ENCODE measurements around the gene SLCO3A1. TPM values are rescaled to one million over a fixed set of nuclear protein-coding genes. Genes with fewer than 3 reads are reported as not detected.
"Not testable (repeated sequence)": the region's sequence is repeated elsewhere in the genome, so short reads cannot be mapped to it uniquely, and the experiment has no call there.

SLCO3A1 gene
- total RNA-seq, 1 experiment from 2014 or later: not detected

GRCh38 chr15:91947683-91948608 lies 94.4 kb downstream of the SLCO3A1 start:
- DNase-seq (ENCODE audit: low spot score): peak; percentile 93
- in situ Hi-C loops (cut with HindIII; ENCODE audit: low sequenced_read_pairs): no loop called here

GRCh38 chr15:91949361-91949760 lies 95.9 kb downstream of the SLCO3A1 start:
- in situ Hi-C loops (cut with HindIII; ENCODE audit: low sequenced_read_pairs): no loop called here

DNA sequence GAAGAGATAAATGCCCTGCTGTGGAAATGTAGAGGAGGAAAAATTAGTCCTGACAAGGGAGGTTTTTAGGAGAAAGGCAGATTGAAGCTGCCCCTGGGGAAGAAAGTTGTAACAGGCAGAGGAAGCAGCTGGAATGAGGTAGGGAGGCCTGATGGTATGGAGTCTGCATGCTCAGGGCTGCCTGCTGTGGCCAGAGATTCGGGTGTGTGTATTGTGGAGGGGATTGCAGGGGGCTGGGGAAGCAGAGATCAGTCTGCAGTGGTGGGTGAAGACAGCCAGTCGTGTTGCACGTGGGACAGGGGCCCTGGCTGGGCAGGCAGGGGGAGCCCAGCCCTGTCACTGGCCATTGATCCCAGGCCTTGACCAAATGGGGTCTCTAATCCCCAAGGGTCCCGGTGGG lies 96.5 kb downstream of the SLCO3A1 start:
- in situ Hi-C loops (cut with HindIII; ENCODE audit: low sequenced_read_pairs): no loop called here

More at GRCh38 chr15:91949361-91949760, 95.9 kb downstream of the SLCO3A1 start:
- no peak for DNase-seq (ENCODE audit: low spot score)

GRCh38 chr15:91950631-91951329 lies 97.3 kb downstream of the SLCO3A1 start:
- no peak for DNase-seq (ENCODE audit: low spot score)
- in situ Hi-C loops (cut with HindIII; ENCODE audit: low sequenced_read_pairs): no loop called here

More for the DNA sequence above, 96.5 kb downstream of the SLCO3A1 start:
- DNase-seq (ENCODE audit: low spot score): no peak

GRCh38 chr15:91952216-91952615 lies 98.7 kb downstream of the SLCO3A1 start:
- in situ Hi-C loops (cut with HindIII; ENCODE audit: low sequenced_read_pairs): no loop called here
- no peak for DNase-seq (ENCODE audit: low spot score)

DNA sequence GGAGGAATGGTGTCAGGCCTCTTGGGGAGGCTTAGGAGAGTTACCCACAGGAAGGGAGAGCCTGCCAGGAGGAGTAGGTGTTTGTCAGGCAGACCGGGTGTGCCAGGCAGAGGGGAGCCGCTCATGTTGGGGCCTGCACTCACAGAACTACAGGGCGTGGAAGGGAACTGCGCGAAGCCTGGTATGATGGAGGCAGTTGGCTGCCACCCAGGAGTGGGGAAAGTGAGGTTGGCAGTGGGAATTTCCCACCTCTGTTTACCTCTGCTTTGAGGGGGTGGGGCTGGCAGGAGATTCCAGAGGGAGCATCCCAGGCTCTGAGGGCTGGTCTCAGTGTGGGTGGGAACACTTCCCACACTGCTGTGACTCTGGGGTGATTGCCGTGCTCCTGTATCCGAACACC lies 99.9 kb downstream of the SLCO3A1 start:
- in situ Hi-C loops (cut with HindIII; ENCODE audit: low sequenced_read_pairs): no loop called here

DNA sequence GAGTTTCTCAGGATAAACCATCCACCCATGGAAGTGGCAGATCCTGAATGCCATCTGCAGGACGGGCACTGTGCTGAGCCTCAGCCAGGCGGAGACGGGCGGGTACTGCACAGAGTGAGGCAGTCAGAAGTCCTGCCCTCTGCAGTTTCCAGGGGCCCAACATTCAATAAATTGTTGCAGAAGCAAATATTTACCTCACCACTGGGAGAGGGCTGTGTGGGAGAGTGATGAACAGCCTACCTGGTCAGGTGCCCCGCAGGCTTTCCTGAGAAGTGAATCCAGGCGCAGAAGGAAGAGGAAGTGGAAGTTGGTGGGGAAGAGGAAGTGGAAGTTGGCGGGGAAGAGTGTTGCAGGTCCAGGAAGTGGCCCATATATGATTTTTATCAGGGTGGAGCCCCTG lies 100.8 kb downstream of the SLCO3A1 start:
- in situ Hi-C loops (cut with HindIII; ENCODE audit: low sequenced_read_pairs): no loop called here
- no peak for DNase-seq (ENCODE audit: low spot score)

More for the DNA sequence above, 99.9 kb downstream of the SLCO3A1 start:
- no peak for DNase-seq (ENCODE audit: low spot score)

DNA sequence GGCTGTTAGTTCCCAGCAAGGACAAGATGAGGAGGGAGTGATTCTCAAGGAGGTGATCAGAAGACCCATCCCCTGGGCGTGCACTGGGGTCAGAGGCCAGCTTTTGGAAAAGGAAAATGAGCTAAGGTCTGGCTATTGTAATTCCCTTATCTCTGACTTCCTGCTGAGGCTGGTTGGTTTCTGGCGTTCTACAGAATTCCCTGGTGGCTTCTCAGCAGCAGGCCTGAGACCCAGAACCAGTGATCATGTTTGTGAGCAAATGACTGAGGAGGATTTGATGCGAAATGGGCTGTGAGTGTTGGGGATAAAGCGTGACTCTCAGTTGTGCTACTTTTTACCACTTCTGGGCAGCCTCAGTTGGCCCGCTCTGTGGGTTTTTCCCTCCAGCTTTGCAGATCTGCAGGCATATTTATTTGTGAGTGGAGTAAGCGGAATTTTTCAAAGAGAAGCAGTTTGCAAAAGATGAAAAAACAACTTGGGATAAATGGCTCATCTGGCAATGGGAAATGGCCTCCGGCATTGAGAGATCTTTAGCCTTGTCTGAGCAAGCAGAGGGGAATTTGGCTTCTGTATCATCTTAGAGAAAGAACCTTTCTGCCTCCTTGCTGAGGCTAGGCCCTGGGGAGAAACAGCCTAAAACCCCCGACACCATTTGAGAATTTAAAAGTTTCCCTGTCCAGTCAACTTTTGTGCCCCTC lies 102.7 kb downstream of the SLCO3A1 start:
- in situ Hi-C loops (cut with HindIII; ENCODE audit: low sequenced_read_pairs): no loop called here
- DNase-seq (ENCODE audit: low spot score): no peak

DNA sequence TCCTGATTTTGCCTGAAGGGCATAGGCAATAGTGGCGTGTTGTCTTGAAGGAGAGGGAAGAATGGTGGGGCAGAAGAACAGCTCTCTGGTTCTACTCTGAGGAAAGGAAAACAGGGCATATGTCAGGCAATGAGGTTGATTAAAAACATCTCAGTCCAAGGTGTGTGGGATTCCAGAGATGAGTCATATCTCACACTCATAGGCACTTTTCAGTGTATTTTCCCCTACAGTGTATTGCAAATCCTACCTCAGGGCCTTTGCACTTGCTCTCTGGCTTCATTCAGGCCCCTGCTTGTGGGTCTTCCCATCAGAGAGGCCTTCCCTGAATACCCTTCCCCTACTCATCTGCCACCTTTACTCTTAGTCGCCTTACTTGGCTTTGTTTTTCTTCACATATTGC lies 107.8 kb downstream of the SLCO3A1 start:
- in situ Hi-C loops (cut with HindIII; ENCODE audit: low sequenced_read_pairs): no loop called here
- DNase-seq (ENCODE audit: low spot score): no peak

DNA sequence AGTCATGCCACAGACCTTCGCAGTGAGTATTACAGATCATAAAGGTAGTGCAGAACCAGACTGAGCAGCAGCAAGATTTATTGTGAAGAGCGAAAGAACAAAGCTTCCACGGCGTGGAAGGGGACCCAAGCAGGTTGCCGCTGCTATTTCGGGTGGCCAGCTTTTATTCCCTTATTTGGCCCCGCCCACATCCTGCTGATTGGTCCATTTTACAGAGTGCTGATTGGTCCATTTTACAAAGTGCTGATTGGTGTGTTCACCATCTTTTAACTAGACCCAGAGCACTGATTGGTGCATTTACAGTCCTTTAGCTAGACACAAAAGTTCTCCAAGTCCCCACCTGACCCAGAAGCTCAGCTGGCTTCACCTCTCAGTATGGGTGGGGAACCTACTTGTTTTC lies 110.2 kb downstream of the SLCO3A1 start:
- DNase-seq (ENCODE audit: low spot score): not testable (repeated sequence)

GRCh38 chr15:91965501-91966193 lies 112.1 kb downstream of the SLCO3A1 start:
- in situ Hi-C loops (cut with HindIII; ENCODE audit: low sequenced_read_pairs): no loop called here
- DNase-seq (ENCODE audit: low spot score): peak; percentile 70

More for the DNA sequence above, 110.2 kb downstream of the SLCO3A1 start:
- in situ Hi-C loops (cut with HindIII; ENCODE audit: low sequenced_read_pairs): not testable (repeated sequence)

- in situ Hi-C loops (cut with HindIII; ENCODE audit: low sequenced_read_pairs): no loop called here
- DNase-seq (ENCODE audit: low spot score): no peak
Observed at GRCh38 chr15:91966194-91966552, 112.7 kb downstream of the SLCO3A1 start.

GRCh38 chr15:91967935-91968606 lies 114.6 kb downstream of the SLCO3A1 start:
- in situ Hi-C loops (cut with HindIII; ENCODE audit: low sequenced_read_pairs): no loop called here
- no peak for DNase-seq (ENCODE audit: low spot score)

- in situ Hi-C loops (cut with HindIII; ENCODE audit: low sequenced_read_pairs): no loop called here
- DNase-seq (ENCODE audit: low spot score): no peak
Observed at GRCh38 chr15:91968610-91969009, 115.1 kb downstream of the SLCO3A1 start.

DNA sequence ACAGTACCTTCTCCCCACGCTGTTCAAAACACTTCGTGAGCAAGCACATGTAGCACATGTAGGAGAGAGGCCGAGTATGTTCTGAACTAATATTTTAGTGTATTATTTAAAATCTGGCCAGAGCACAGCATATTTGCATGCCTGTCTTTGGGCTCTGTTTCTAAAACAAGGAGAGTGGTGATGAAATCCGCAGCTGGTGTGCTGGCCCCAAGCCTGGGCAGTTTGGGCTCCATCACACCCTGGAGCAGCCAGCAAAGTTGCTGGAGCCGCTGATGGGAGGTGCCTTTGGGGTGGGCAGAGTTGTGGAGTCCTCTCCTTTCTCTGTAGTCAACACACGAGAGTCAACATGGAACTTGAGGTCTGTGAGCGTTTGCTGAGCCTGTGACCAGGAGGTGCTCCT lies 116.6 kb downstream of the SLCO3A1 start:
- DNase-seq (ENCODE audit: low spot score): peak; percentile 12
- in situ Hi-C loops (cut with HindIII; ENCODE audit: low sequenced_read_pairs): no loop called here

DNA sequence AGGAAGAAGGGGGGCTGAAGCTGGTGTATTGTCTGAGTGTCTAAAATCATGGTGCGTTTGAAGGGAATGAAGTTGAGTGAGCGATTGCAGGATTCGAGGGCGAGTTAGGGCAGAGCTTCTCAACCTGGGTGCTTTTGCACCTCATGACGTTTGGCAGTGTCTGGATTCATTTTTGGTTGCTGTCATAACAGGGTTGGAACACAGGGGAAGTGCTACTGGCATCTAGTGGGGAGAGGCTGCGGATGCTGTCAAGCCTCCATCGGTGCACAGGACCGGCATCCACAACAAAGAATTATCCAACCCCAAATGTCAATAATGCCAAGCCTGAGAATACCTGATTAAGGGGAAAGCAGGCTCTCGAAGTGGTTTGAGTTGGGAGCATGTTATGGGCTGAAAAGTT lies 120.0 kb downstream of the SLCO3A1 start:
- peak; percentile 30 for DNase-seq (ENCODE audit: low spot score)
- in situ Hi-C loops (cut with HindIII; ENCODE audit: low sequenced_read_pairs): no loop called here

DNA sequence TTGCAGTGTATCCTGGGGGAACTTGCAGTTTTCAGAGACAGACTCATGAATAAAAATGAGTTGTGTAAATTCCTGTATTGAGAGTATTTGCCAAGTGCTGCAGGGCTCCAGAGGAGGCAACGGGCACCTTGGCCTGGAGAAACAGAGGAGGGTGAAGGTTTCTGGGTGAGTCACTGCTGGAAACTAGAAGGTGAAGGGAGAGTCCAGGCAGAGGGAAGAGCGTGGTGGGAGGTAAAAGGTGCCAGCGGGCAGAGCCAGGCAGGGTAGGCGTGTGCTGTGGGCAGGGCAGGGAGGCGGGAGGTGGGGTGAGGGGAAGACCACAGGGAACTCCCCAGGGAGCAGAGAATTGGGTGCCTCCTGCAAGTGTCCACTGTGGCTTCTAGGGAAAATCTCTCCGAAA lies 120.8 kb downstream of the SLCO3A1 start:
- in situ Hi-C loops (cut with HindIII; ENCODE audit: low sequenced_read_pairs): no loop called here
- DNase-seq (ENCODE audit: low spot score): no peak

GRCh38 chr15:91975241-91975978 lies 121.9 kb downstream of the SLCO3A1 start:
- DNase-seq (ENCODE audit: low spot score): peak; percentile 37
- in situ Hi-C loops (cut with HindIII; ENCODE audit: low sequenced_read_pairs): no loop called here
